Body of pancreas (tissue), 4 donors: Measurements from ENCODE around the gene SHLD1.

Experiments
- POLR2A ChIP-seq, 3 donors: fragments of 450-650 bp; IDR thresholded peaks; one replicate each; pipeline ENCODE4 v1.6.1; 2016; ENCODE audit warnings: antibody characterized with exemption in 3 of 3, mild to moderate bottlenecking in 2 of 3
- TF ChIP-seq, protein P1 (sequence below), 7 experiments: fragments of 450-650 bp in 4 of 7; fragments of 200-600 bp in 3 of 7; sonication (generic) in 3 of 7; IDR thresholded peaks; one replicate each; pipeline ENCODE4 v1.5.1; 2016 to 2019; ENCODE audit warnings: antibody characterized with exemption in 7 of 7

DNA sequence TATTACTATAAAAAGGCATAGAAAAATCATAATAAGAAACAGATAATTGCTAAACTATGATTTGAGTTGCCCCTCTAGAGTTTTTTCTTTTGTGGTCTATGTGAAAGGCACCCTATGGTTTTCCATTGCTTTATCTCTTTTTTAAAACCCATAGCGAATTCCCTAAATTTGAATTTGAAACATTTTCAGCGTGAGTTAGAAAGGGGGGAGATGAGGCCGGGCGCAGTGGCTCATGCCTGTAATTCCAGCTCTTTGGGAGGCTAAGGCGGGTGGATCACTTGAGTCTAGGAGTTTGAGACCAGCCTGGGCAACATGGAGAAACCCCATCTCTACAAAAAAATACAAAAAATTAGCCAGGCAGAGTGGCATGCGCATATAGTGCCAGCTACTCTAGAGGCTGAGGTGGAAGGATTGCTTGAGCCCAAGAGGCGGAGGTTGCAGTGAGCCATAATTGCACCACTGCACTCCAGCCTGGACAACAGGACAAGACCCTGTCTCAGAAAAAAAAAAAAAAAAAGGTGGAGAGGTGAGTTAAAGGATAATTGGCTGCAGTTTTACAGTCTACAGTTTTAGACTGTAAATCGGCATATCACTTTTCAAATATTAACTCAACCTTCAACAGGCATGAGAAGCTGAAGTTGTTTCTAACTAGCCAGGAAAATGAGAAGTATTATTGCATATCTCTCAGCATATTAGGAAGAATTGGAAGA is 46.3 kb downstream of the SHLD1 start:
- TF ChIP-seq, protein P1, sequence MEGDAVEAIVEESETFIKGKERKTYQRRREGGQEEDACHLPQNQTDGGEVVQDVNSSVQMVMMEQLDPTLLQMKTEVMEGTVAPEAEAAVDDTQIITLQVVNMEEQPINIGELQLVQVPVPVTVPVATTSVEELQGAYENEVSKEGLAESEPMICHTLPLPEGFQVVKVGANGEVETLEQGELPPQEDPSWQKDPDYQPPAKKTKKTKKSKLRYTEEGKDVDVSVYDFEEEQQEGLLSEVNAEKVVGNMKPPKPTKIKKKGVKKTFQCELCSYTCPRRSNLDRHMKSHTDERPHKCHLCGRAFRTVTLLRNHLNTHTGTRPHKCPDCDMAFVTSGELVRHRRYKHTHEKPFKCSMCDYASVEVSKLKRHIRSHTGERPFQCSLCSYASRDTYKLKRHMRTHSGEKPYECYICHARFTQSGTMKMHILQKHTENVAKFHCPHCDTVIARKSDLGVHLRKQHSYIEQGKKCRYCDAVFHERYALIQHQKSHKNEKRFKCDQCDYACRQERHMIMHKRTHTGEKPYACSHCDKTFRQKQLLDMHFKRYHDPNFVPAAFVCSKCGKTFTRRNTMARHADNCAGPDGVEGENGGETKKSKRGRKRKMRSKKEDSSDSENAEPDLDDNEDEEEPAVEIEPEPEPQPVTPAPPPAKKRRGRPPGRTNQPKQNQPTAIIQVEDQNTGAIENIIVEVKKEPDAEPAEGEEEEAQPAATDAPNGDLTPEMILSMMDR (IDR thresholded peaks at IDR 0.05), result no peak
- no peak for TF ChIP-seq POLR2A (IDR thresholded peaks at IDR 0.05)
